ENCODE results near the gene ROPN1B. TPM values are rescaled to one million over a fixed set of nuclear protein-coding genes. Genes with fewer than 3 reads are reported as not detected.

The ROPN1B gene
- total RNA-seq, 1 experiment from 2014 or later: 0.18 TPM

- no peaks in the 10 kb centered on the region for H3K9me2 ChIP-seq (replicated peaks; ENCODE audit: low read length)
- H3K9ac ChIP-seq (ENCODE audit: low read length): no peak overlapping the region
- no peak overlapping the region for H2AFZ ChIP-seq (ENCODE audit: low read length)
- no peaks in the 10 kb centered on the region for H3K79me2 ChIP-seq (ENCODE audit: low read length)
- H3K4me1 ChIP-seq (ENCODE audit: insufficient read depth, low read length): no peaks in the 10 kb centered on the region
- no peak for TF ChIP-seq CTCF (conservative IDR thresholded peaks at IDR 0.05; ENCODE audit: low read depth, low read length)
- no peak for TF ChIP-seq EZH2 (IDR thresholded peaks at IDR 0.05; ENCODE audit: low read length, unreplicated experiment)
- TF ChIP-seq EZH2phosphoT487 (IDR thresholded peaks at IDR 0.05; ENCODE audit: borderline replicate concordance, low read length): no peak
- intact Hi-C loops (cut with micrococcal nuclease): no loop called here
- no peaks in the 10 kb centered on the region for H3K27me3 ChIP-seq (ENCODE audit: low read length)
- ChIA-PET POLR2A (ENCODE audit: unreplicated experiment) (no interaction called here), CTCF (no interaction called here)
- no peaks in the 10 kb centered on the region for H4K20me1 ChIP-seq (ENCODE audit: low read length)
- no peak overlapping the region for H3K4me3 ChIP-seq (ENCODE audit: low read length)
- H3K27ac ChIP-seq (ENCODE audit: low read length): no peak overlapping the region
- H3K4me2 ChIP-seq (ENCODE audit: low read length): no peak overlapping the region
- DNase-seq (no peak), ATAC-seq (no peak)
- no peaks in the 10 kb centered on the region for H3K36me3 ChIP-seq (ENCODE audit: low read depth, low read length)
- no peaks in the 10 kb centered on the region for H3F3A ChIP-seq (ENCODE audit: low read length, unreplicated experiment)
- H3K9me3 ChIP-seq (ENCODE audit: low read length): no peaks in the 10 kb centered on the region
- no TSS peak for BruUV-seq (replicated peaks)
These were observed 9.5 kb upstream of the ROPN1B start for GRCh38 chr3:125959317-125960065.

GRCh38 chr3:125960066-125960424 is 8.9 kb upstream of the ROPN1B start:
- ChIA-PET CTCF (no interaction called here), POLR2A (ENCODE audit: unreplicated experiment) (no interaction called here)
- ATAC-seq (no peak), DNase-seq (no peak)
- intact Hi-C loops (cut with micrococcal nuclease): no loop called here
- no peak for TF ChIP-seq EZH2 (IDR thresholded peaks at IDR 0.05; ENCODE audit: low read length, unreplicated experiment)
- TF ChIP-seq CTCF (conservative IDR thresholded peaks at IDR 0.05; ENCODE audit: low read depth, low read length): no peak
- no peak for TF ChIP-seq EZH2phosphoT487 (IDR thresholded peaks at IDR 0.05; ENCODE audit: borderline replicate concordance, low read length)
- Histone ChIP-seq H3K27ac (ENCODE audit: low read length) (no peak overlapping the region), H3K4me1 (ENCODE audit: insufficient read depth, low read length) (no peaks in the 10 kb centered on the region), H3K36me3 (ENCODE audit: low read depth, low read length) (no peaks in the 10 kb centered on the region), H2AFZ (ENCODE audit: low read length) (no peak overlapping the region), H3K9me3 (ENCODE audit: low read length) (no peaks in the 10 kb centered on the region), H3K27me3 (ENCODE audit: low read length) (no peaks in the 10 kb centered on the region), H3K9ac (ENCODE audit: low read length) (no peak overlapping the region), H4K20me1 (ENCODE audit: low read length) (no peaks in the 10 kb centered on the region), H3K4me3 (ENCODE audit: low read length) (no peak overlapping the region), H3F3A (ENCODE audit: low read length, unreplicated experiment) (no peaks in the 10 kb centered on the region), H3K79me2 (ENCODE audit: low read length) (no peaks in the 10 kb centered on the region), H3K9me2 (replicated peaks; ENCODE audit: low read length) (no peaks in the 10 kb centered on the region), H3K4me2 (ENCODE audit: low read length) (no peak overlapping the region)
- BruUV-seq (replicated peaks): no TSS peak

GRCh38 chr3:125960456-125961288 is 8.3 kb upstream of the ROPN1B start:
- ATAC-seq: no peak
- Histone ChIP-seq H4K20me1 (ENCODE audit: low read length) (no peaks in the 10 kb centered on the region), H3K36me3 (ENCODE audit: low read depth, low read length) (no peaks in the 10 kb centered on the region), H3K9me2 (replicated peaks; ENCODE audit: low read length) (no peaks in the 10 kb centered on the region), H3K9ac (ENCODE audit: low read length) (no peak overlapping the region), H3K27ac (ENCODE audit: low read length) (no peak overlapping the region), H3K79me2 (ENCODE audit: low read length) (no peaks in the 10 kb centered on the region), H3K4me1 (ENCODE audit: insufficient read depth, low read length) (no peaks in the 10 kb centered on the region), H3K27me3 (ENCODE audit: low read length) (no peaks in the 10 kb centered on the region), H2AFZ (ENCODE audit: low read length) (no peak overlapping the region), H3K4me2 (ENCODE audit: low read length) (no peak overlapping the region), H3K4me3 (ENCODE audit: low read length) (no peak overlapping the region), H3F3A (ENCODE audit: low read length, unreplicated experiment) (no peaks in the 10 kb centered on the region), H3K9me3 (ENCODE audit: low read length) (no peaks in the 10 kb centered on the region)
- TF ChIP-seq EZH2phosphoT487 (IDR thresholded peaks at IDR 0.05; ENCODE audit: borderline replicate concordance, low read length): no peak
- TF ChIP-seq EZH2 (IDR thresholded peaks at IDR 0.05; ENCODE audit: low read length, unreplicated experiment): no peak
- TF ChIP-seq CTCF (conservative IDR thresholded peaks at IDR 0.05; ENCODE audit: low read depth, low read length): no peak
- intact Hi-C loops (cut with micrococcal nuclease): no loop called here
- no TSS peak for BruUV-seq (replicated peaks)
- no peak for DNase-seq
- ChIA-PET POLR2A (ENCODE audit: unreplicated experiment) (no interaction called here), CTCF (no interaction called here)
